Hepatocyte (in vitro differentiated cells): ENCODE measurements around the gene SLC9A8. TPM values are rescaled to one million over a fixed set of nuclear protein-coding genes. Genes with fewer than 3 reads are reported as not detected.

ENCODE experiments used
- DNase-seq: peaks from one replicate; pipeline ENCODE4 v3.0.0-alpha.2; 2016; ENCODE audit warnings: low spot score
- H2AFZ ChIP-seq: fragments of 200-600 bp; sonication (generic); 2 replicates; pipeline ENCODE4 v1.6.0; 2016; ENCODE audit warnings: antibody characterized with exemption, mild to moderate bottlenecking
- H3K27ac ChIP-seq: fragments of 200-600 bp; sonication (generic); 2 replicates; pipeline ENCODE4 v1.5.1; 2016; ENCODE audit warnings: mild to moderate bottlenecking
- H3K27me3 ChIP-seq: fragments of 200-600 bp; sonication (generic); 2 replicates; pipeline ENCODE4 v1.6.1; 2016
- H3K36me3 ChIP-seq: fragments of 200-600 bp; sonication (generic); replicated peaks from 2 replicates; pipeline ENCODE4 v1.5.1; 2016; ENCODE audit warnings: low read depth; ENCODE audit not compliant: insufficient read depth
- H3K4me1 ChIP-seq: fragments of 200-600 bp; sonication (generic); 2 replicates; pipeline ENCODE4 v1.5.1; 2016; ENCODE audit warnings: mild to moderate bottlenecking, moderate library complexity; ENCODE audit not compliant: insufficient read depth
- H3K4me2 ChIP-seq: fragments of 200-600 bp; sonication (generic); 2 replicates; pipeline ENCODE4 v1.6.0; 2016
- H3K4me3 ChIP-seq: fragments of 200-600 bp; sonication (generic); 2 replicates; pipeline ENCODE4 v1.5.1; 2016; ENCODE audit warnings: mild to moderate bottlenecking
- H3K79me2 ChIP-seq: fragments of 200-600 bp; sonication (generic); 2 replicates; pipeline ENCODE4 v1.6.0; 2017; ENCODE audit warnings: mild to moderate bottlenecking
- H3K9me2 ChIP-seq: fragments of 200-600 bp; sonication (generic); replicated peaks from 2 replicates; pipeline ENCODE4 v1.6.0; 2017; ENCODE audit warnings: mild to moderate bottlenecking; ENCODE audit not compliant: insufficient read depth
- H3K9me3 ChIP-seq: fragments of 200-600 bp; sonication (generic); 2 replicates; pipeline ENCODE4 v1.5.1; 2016; ENCODE audit warnings: low read depth, mild to moderate bottlenecking
- H4K20me1 ChIP-seq: fragments of 200-600 bp; sonication (generic); 2 replicates; pipeline ENCODE4 v1.6.0; 2016; ENCODE audit warnings: mild to moderate bottlenecking; ENCODE audit not compliant: insufficient read depth, poor library complexity, severe bottlenecking
- CTCF ChIP-seq: fragments of 200-600 bp; sonication (generic); IDR thresholded peaks from 2 replicates; pipeline ENCODE4 v1.5.1; 2016; ENCODE audit warnings: antibody characterized with exemption, mild to moderate bottlenecking; ENCODE audit not compliant: poor library complexity
- EZH2 ChIP-seq: fragments of 200-600 bp; sonication (generic); IDR thresholded peaks from 2 replicates; pipeline ENCODE4 v1.6.1; 2016; ENCODE audit warnings: antibody characterized with exemption, mild to moderate bottlenecking, borderline replicate concordance
- EZH2phosphoT487 ChIP-seq: fragments of 200-600 bp; sonication (generic); IDR thresholded peaks from one replicate; pipeline ENCODE4 v1.6.1; 2018; ENCODE audit warnings: antibody characterized with exemption, mild to moderate bottlenecking, low read depth, moderate library complexity; ENCODE audit not compliant: unreplicated experiment, severe bottlenecking
- whole genome bisulfite sequencing: methylation state at CpG from one replicate; pipeline ENCODE4 v1.1.6; 2016; ENCODE audit warnings: low lambda C conversion rate; ENCODE audit errors: missing lambda C conversion rate; 5-methylcytosine and 5-hydroxymethylcytosine counted together
- polyA plus RNA-seq: library from polyadenylated mRNA; unstranded; fragments of >200 nt; fragmentation: Nextera tagmentation; extraction: Ambion mirVana; gene quantifications from 2 replicates; pipeline ENCODE4 v1.2.1, GENCODE V29; 2016
- total RNA-seq: library from RNA; depleted of rRNA; stranded (reverse); fragments of >200 nt; gene quantifications from 2 replicates; pipeline ENCODE4 v1.2.3, GENCODE V29; 2014

SLC9A8 gene
- total RNA-seq (6.7 and 10.4 TPM in 2 replicates), polyA plus RNA-seq (4.9 and 8.2 TPM in 2 replicates)

- peak within 1 kb of the TSS; percentile 83 for H2AFZ ChIP-seq
- H4K20me1 ChIP-seq, result no peaks in the 10 kb centered on the region
- peak within 1 kb of the TSS; percentile 93 for H3K4me2 ChIP-seq
- H3K79me2 ChIP-seq, result peaks cover 3% of the 10 kb centered on the region
- H3K27me3 ChIP-seq, result no peaks in the 10 kb centered on the region
- H3K9me3 ChIP-seq, result no peaks in the 10 kb centered on the region
- H3K36me3 ChIP-seq, result no peaks in the 10 kb centered on the region
- H3K9me2 ChIP-seq, result no peaks in the 10 kb centered on the region
- under 1% methylated on average over 51 of the region's 61 CpGs for WGBS
- peak within 1 kb of the TSS; percentile 71 for H3K4me3 ChIP-seq
- H3K4me1 ChIP-seq, result peaks cover 11% of the 10 kb centered on the region
- peak within 1 kb of the TSS; percentile 98 for H3K27ac ChIP-seq
- TF ChIP-seq CTCF (peak; percentile 30), EZH2 (no peak)
- DNase-seq, result peak; percentile 95
Measured at GRCh38 chr20:49812507-49813304, at the start of gene SLC9A8. TSS of gene SLC9A8 (plus strand) at chr20:49812828. CDS start at chr20:49812923, 95 bp downstream.

DNA sequence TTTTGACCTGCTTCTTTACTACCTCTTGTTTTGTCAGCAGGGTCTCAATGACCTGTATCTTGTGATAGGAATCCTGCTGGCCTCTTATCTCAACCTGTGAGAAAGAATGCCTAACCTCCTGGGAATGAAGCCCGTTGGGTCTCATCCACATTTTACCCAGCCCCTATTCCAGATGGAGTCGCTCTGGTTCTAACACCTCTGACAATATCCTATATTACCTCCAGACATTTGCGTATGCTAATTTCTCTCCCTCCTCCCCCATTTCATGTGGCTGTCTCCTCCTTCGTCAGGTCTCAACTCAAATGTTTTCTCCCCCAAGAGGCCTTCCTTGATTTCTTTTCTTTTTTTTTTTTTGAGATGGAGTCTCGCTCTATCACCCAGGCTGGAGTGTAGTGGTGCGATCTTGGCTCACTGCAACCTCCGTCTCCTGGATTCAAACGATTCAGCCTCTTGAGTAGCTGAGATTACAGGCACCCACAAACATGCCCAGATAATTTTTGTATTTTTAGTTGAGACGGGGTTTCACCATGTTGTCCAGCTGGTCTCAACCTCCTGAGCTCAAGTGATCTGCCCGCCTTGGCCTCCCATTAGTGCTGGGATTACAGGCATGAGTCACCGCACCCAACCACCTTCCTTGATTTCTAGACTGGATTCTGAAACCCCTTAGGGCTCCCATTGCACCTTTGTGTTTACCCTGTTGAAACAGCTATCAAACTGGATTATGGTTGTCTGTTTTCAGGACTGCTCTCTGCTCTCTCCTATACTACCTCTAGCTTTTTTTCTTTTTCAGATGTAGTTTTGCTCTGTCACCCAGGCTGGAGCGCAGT lies 49.5 kb upstream of the SLC9A8 start:
- H3K9me3 ChIP-seq, result no peaks in the 10 kb centered on the region
- no peak overlapping the region for H3K4me3 ChIP-seq
- peak overlapping the region; percentile 80 for H3K27ac ChIP-seq
- H3K4me2 ChIP-seq, result no peak overlapping the region
- H3K36me3 ChIP-seq, result no peaks in the 10 kb centered on the region
- no peaks in the 10 kb centered on the region for H3K9me2 ChIP-seq
- H4K20me1 ChIP-seq, result no peaks in the 10 kb centered on the region
- no peaks in the 10 kb centered on the region for H3K27me3 ChIP-seq
- WGBS, result 63% methylated on average over 12 of the region's 12 CpGs
- no peak overlapping the region for H2AFZ ChIP-seq
- H3K79me2 ChIP-seq, result no peaks in the 10 kb centered on the region
- peaks cover 15% of the 10 kb centered on the region for H3K4me1 ChIP-seq
- peak; percentile 51 for DNase-seq
- no peak for TF ChIP-seq EZH2phosphoT487
- TF ChIP-seq CTCF, result no peak
- no peak for TF ChIP-seq EZH2

- Histone ChIP-seq H3K4me3 (no peak overlapping the region), H3K36me3 (no peaks in the 10 kb centered on the region), H4K20me1 (no peaks in the 10 kb centered on the region), H3K9me2 (no peaks in the 10 kb centered on the region), H3K4me1 (peaks cover 25% of the 10 kb centered on the region), H2AFZ (no peak overlapping the region), H3K9me3 (no peaks in the 10 kb centered on the region), H3K27me3 (no peaks in the 10 kb centered on the region), H3K27ac (peak overlapping the region; percentile 70), H3K4me2 (no peak overlapping the region), H3K79me2 (no peaks in the 10 kb centered on the region)
- DNase-seq, result no peak
- WGBS, result 94% methylated on average over 5 of the region's 5 CpGs
- TF ChIP-seq EZH2 (no peak), CTCF (no peak), EZH2phosphoT487 (no peak)
Measured at GRCh38 chr20:49765413-49765736, 47.3 kb upstream of the SLC9A8 start.
